Hepatocyte (in vitro differentiated cells): ENCODE data around the gene PRKCZ. TPM values are rescaled to one million over a fixed set of nuclear protein-coding genes. Genes with fewer than 3 reads are reported as not detected.

Experiments used
- DNase-seq: peaks from one replicate; pipeline ENCODE4 v3.0.0-alpha.2; 2016; ENCODE audit warnings: low spot score
- H2AFZ ChIP-seq: fragments of 200-600 bp; sonication (generic); 2 replicates; pipeline ENCODE4 v1.6.0; 2016; ENCODE audit warnings: antibody characterized with exemption, mild to moderate bottlenecking
- H3K27ac ChIP-seq: fragments of 200-600 bp; sonication (generic); 2 replicates; pipeline ENCODE4 v1.5.1; 2016; ENCODE audit warnings: mild to moderate bottlenecking
- H3K27me3 ChIP-seq: fragments of 200-600 bp; sonication (generic); 2 replicates; pipeline ENCODE4 v1.6.1; 2016
- H3K36me3 ChIP-seq: fragments of 200-600 bp; sonication (generic); replicated peaks from 2 replicates; pipeline ENCODE4 v1.5.1; 2016; ENCODE audit warnings: low read depth; ENCODE audit not compliant: insufficient read depth
- H3K4me1 ChIP-seq: fragments of 200-600 bp; sonication (generic); 2 replicates; pipeline ENCODE4 v1.5.1; 2016; ENCODE audit warnings: mild to moderate bottlenecking, moderate library complexity; ENCODE audit not compliant: insufficient read depth
- H3K4me2 ChIP-seq: fragments of 200-600 bp; sonication (generic); 2 replicates; pipeline ENCODE4 v1.6.0; 2016
- H3K4me3 ChIP-seq: fragments of 200-600 bp; sonication (generic); 2 replicates; pipeline ENCODE4 v1.5.1; 2016; ENCODE audit warnings: mild to moderate bottlenecking
- H3K79me2 ChIP-seq: fragments of 200-600 bp; sonication (generic); 2 replicates; pipeline ENCODE4 v1.6.0; 2017; ENCODE audit warnings: mild to moderate bottlenecking
- H3K9me2 ChIP-seq: fragments of 200-600 bp; sonication (generic); replicated peaks from 2 replicates; pipeline ENCODE4 v1.6.0; 2017; ENCODE audit warnings: mild to moderate bottlenecking; ENCODE audit not compliant: insufficient read depth
- H3K9me3 ChIP-seq: fragments of 200-600 bp; sonication (generic); 2 replicates; pipeline ENCODE4 v1.5.1; 2016; ENCODE audit warnings: low read depth, mild to moderate bottlenecking
- H4K20me1 ChIP-seq: fragments of 200-600 bp; sonication (generic); 2 replicates; pipeline ENCODE4 v1.6.0; 2016; ENCODE audit warnings: mild to moderate bottlenecking; ENCODE audit not compliant: insufficient read depth, poor library complexity, severe bottlenecking
- CTCF ChIP-seq: fragments of 200-600 bp; sonication (generic); IDR thresholded peaks from 2 replicates; pipeline ENCODE4 v1.5.1; 2016; ENCODE audit warnings: antibody characterized with exemption, mild to moderate bottlenecking; ENCODE audit not compliant: poor library complexity
- EZH2 ChIP-seq: fragments of 200-600 bp; sonication (generic); IDR thresholded peaks from 2 replicates; pipeline ENCODE4 v1.6.1; 2016; ENCODE audit warnings: antibody characterized with exemption, mild to moderate bottlenecking, borderline replicate concordance
- EZH2phosphoT487 ChIP-seq: fragments of 200-600 bp; sonication (generic); IDR thresholded peaks from one replicate; pipeline ENCODE4 v1.6.1; 2018; ENCODE audit warnings: antibody characterized with exemption, mild to moderate bottlenecking, low read depth, moderate library complexity; ENCODE audit not compliant: unreplicated experiment, severe bottlenecking
- WGBS: methylation state at CpG from one replicate; pipeline ENCODE4 v1.1.6; 2016; ENCODE audit warnings: low lambda C conversion rate; ENCODE audit errors: missing lambda C conversion rate; 5-methylcytosine and 5-hydroxymethylcytosine counted together
- polyA plus RNA-seq: library from polyadenylated mRNA; unstranded; fragments of >200 nt; fragmentation: Nextera tagmentation; extraction: Ambion mirVana; gene quantifications from 2 replicates; pipeline ENCODE4 v1.2.1, GENCODE V29; 2016
- total RNA-seq: library from RNA; depleted of rRNA; stranded (reverse); fragments of >200 nt; gene quantifications from 2 replicates; pipeline ENCODE4 v1.2.3, GENCODE V29; 2014

PRKCZ gene
- total and polyA plus RNA-seq, 2 experiments from 2014 or later: 41.0 to 52.3 TPM

GRCh38 chr1:2088458-2088857, 38.2 kb downstream of the PRKCZ start:
- no peaks in the 10 kb centered on the region for H3K36me3 ChIP-seq
- WGBS: 81% methylated on average over 16 of the region's 16 CpGs

GRCh38 chr1:2089051-2089450, 38.8 kb downstream of the PRKCZ start:
- no peaks in the 10 kb centered on the region for H3K4me1 ChIP-seq
- DNase-seq: no peak
- peaks cover 7% of the 10 kb centered on the region for H4K20me1 ChIP-seq
- no peak overlapping the region for H2AFZ ChIP-seq
- H3K27ac ChIP-seq: no peak overlapping the region
- H3K4me2 ChIP-seq: no peak overlapping the region
- WGBS: 97% methylated on average over 16 of the region's 17 CpGs
- H3K27me3 ChIP-seq: no peaks in the 10 kb centered on the region
- TF ChIP-seq EZH2phosphoT487 (no peak), CTCF (no peak)
- peaks cover 5% of the 10 kb centered on the region for H3K79me2 ChIP-seq
- H3K9me3 ChIP-seq: no peaks in the 10 kb centered on the region
- H3K36me3 ChIP-seq: no peaks in the 10 kb centered on the region
- no peak overlapping the region for H3K4me3 ChIP-seq
- no peaks in the 10 kb centered on the region for H3K9me2 ChIP-seq

More at GRCh38 chr1:2088458-2088857, 38.2 kb downstream of the PRKCZ start:
- no peak for TF ChIP-seq EZH2phosphoT487
- no peak for TF ChIP-seq EZH2
- no peak for TF ChIP-seq CTCF
- DNase-seq: no peak
- peaks cover 5% of the 10 kb centered on the region for H3K79me2 ChIP-seq
- no peaks in the 10 kb centered on the region for H3K4me1 ChIP-seq
- no peaks in the 10 kb centered on the region for H3K9me2 ChIP-seq
- H3K4me2 ChIP-seq: no peak overlapping the region
- H3K9me3 ChIP-seq: no peaks in the 10 kb centered on the region
- no peak overlapping the region for H3K27ac ChIP-seq
- H3K27me3 ChIP-seq: no peaks in the 10 kb centered on the region
- no peak overlapping the region for H2AFZ ChIP-seq
- H3K4me3 ChIP-seq: no peak overlapping the region
- peaks cover 7% of the 10 kb centered on the region for H4K20me1 ChIP-seq

- Histone ChIP-seq H3K36me3 (no peaks in the 10 kb centered on the region), H4K20me1 (peaks cover 5% of the 10 kb centered on the region)
Observed at GRCh38 chr1:2090216-2090890, 40.1 kb downstream of the PRKCZ start.

More at GRCh38 chr1:2090216-2090890, 40.1 kb downstream of the PRKCZ start:
- DNase-seq: no peak
- no peak overlapping the region for H2AFZ ChIP-seq
- peaks cover 10% of the 10 kb centered on the region for H3K79me2 ChIP-seq
- H3K9me2 ChIP-seq: no peaks in the 10 kb centered on the region
- H3K9me3 ChIP-seq: no peaks in the 10 kb centered on the region
- 94% methylated on average over 19 of the region's 22 CpGs for WGBS
- no peak overlapping the region for H3K27ac ChIP-seq
- no peak for TF ChIP-seq CTCF
- no peak for TF ChIP-seq EZH2
- no peak for TF ChIP-seq EZH2phosphoT487
- no peak overlapping the region for H3K4me2 ChIP-seq
- H3K4me3 ChIP-seq: no peak overlapping the region
- no peaks in the 10 kb centered on the region for H3K27me3 ChIP-seq
- no peaks in the 10 kb centered on the region for H3K4me1 ChIP-seq
